ENCODE data around the gene PUS1. TPM values are rescaled to one million over a fixed set of nuclear protein-coding genes. Genes with fewer than 3 reads are reported as not detected.

The PUS1 gene
- total RNA-seq, 1 donor from 2014 or later = 28.1 TPM

GRCh38 chr12:131929581-131930456 is 743 bp downstream of the PUS1 start:
- H3K27me3 Mint-ChIP-seq (ENCODE audit: unreplicated experiment) = peaks cover 5% of the 10 kb centered on the region
- H3K27ac Mint-ChIP-seq (ENCODE audit: unreplicated experiment) = peak overlapping the region; percentile 66
- no peaks in the 10 kb centered on the region for H3K36me3 Mint-ChIP-seq (ENCODE audit: unreplicated experiment)
- peaks cover 11% of the 10 kb centered on the region for H3K9me3 Mint-ChIP-seq (ENCODE audit: unreplicated experiment)
- H3K4me1 Mint-ChIP-seq (ENCODE audit: low read depth, unreplicated experiment) = peaks cover 4% of the 10 kb centered on the region
- peak; percentile 62 for DNase-seq
- TF ChIP-seq CTCF (IDR thresholded peaks at IDR 0.05; ENCODE audit: partially characterized antibody, unreplicated experiment) = no peak
- peak overlapping the region; percentile 93 for H3K4me3 Mint-ChIP-seq (ENCODE audit: unreplicated experiment)

GRCh38 chr12:131930510-131930909 is 1.4 kb downstream of the PUS1 start:
- TF ChIP-seq CTCF (IDR thresholded peaks at IDR 0.05; ENCODE audit: partially characterized antibody, unreplicated experiment) = no peak
- H3K27ac Mint-ChIP-seq (ENCODE audit: unreplicated experiment) = peak overlapping the region; percentile 66
- DNase-seq = no peak
- peaks cover 11% of the 10 kb centered on the region for H3K9me3 Mint-ChIP-seq (ENCODE audit: unreplicated experiment)
- peak overlapping the region; percentile 93 for H3K4me3 Mint-ChIP-seq (ENCODE audit: unreplicated experiment)
- peaks cover 4% of the 10 kb centered on the region for H3K27me3 Mint-ChIP-seq (ENCODE audit: unreplicated experiment)
- H3K4me1 Mint-ChIP-seq (ENCODE audit: low read depth, unreplicated experiment) = peaks cover 3% of the 10 kb centered on the region
- no peaks in the 10 kb centered on the region for H3K36me3 Mint-ChIP-seq (ENCODE audit: unreplicated experiment)

- Mint-ChIP-seq H3K4me3 (ENCODE audit: unreplicated experiment) (no peak overlapping the region), H3K4me1 (ENCODE audit: low read depth, unreplicated experiment) (peaks cover 3% of the 10 kb centered on the region), H3K36me3 (ENCODE audit: unreplicated experiment) (no peaks in the 10 kb centered on the region), H3K27me3 (ENCODE audit: unreplicated experiment) (no peaks in the 10 kb centered on the region), H3K27ac (ENCODE audit: unreplicated experiment) (no peak overlapping the region), H3K9me3 (ENCODE audit: unreplicated experiment) (peaks cover 6% of the 10 kb centered on the region)
- no peak for TF ChIP-seq CTCF (IDR thresholded peaks at IDR 0.05; ENCODE audit: partially characterized antibody, unreplicated experiment)
- no peak for DNase-seq
Measured at GRCh38 chr12:131933387-131933786, 4.3 kb downstream of the PUS1 start.

- H3K9me3 Mint-ChIP-seq (ENCODE audit: unreplicated experiment) = peaks cover 2% of the 10 kb centered on the region
- H3K4me1 Mint-ChIP-seq (ENCODE audit: low read depth, unreplicated experiment) = peaks cover 3% of the 10 kb centered on the region
- no peak overlapping the region for H3K4me3 Mint-ChIP-seq (ENCODE audit: unreplicated experiment)
- no peaks in the 10 kb centered on the region for H3K27me3 Mint-ChIP-seq (ENCODE audit: unreplicated experiment)
- H3K36me3 Mint-ChIP-seq (ENCODE audit: unreplicated experiment) = no peaks in the 10 kb centered on the region
- no peak for DNase-seq
- TF ChIP-seq CTCF (IDR thresholded peaks at IDR 0.05; ENCODE audit: partially characterized antibody, unreplicated experiment) = no peak
- H3K27ac Mint-ChIP-seq (ENCODE audit: unreplicated experiment) = no peak overlapping the region
Measured at GRCh38 chr12:131934535-131934934, 5.5 kb downstream of the PUS1 start.

- no peak for TF ChIP-seq CTCF (IDR thresholded peaks at IDR 0.05; ENCODE audit: partially characterized antibody, unreplicated experiment)
- no peaks in the 10 kb centered on the region for H3K36me3 Mint-ChIP-seq (ENCODE audit: unreplicated experiment)
- H3K27me3 Mint-ChIP-seq (ENCODE audit: unreplicated experiment) = no peaks in the 10 kb centered on the region
- no peak overlapping the region for H3K27ac Mint-ChIP-seq (ENCODE audit: unreplicated experiment)
- no peak for DNase-seq
- peaks cover 1% of the 10 kb centered on the region for H3K9me3 Mint-ChIP-seq (ENCODE audit: unreplicated experiment)
- no peaks in the 10 kb centered on the region for H3K4me1 Mint-ChIP-seq (ENCODE audit: low read depth, unreplicated experiment)
- H3K4me3 Mint-ChIP-seq (ENCODE audit: unreplicated experiment) = no peak overlapping the region
Measured at GRCh38 chr12:131938082-131938481, 9.0 kb downstream of the PUS1 start.
